ENCODE data around the gene EMD.
"Not testable (repeated sequence)": the region's sequence is repeated elsewhere in the genome, so short reads cannot be mapped to it uniquely, and the experiment has no call there.

Gene EMD

GRCh38 chrX:154378799-154379568 is at the start of gene EMD:
Gene EMD (plus strand): TSS chrX:154379295. CDS start chrX:154379485, 190 bp downstream.
- DNase-seq = peak; percentile 92 to 97

- DNase-seq = no peak
Measured at GRCh38 chrX:154332561-154332960, 46.5 kb upstream of the EMD start.

GRCh38 chrX:154333116-154333515 is 46.0 kb upstream of the EMD start:
- no peak for DNase-seq

GRCh38 chrX:154333837-154334271 is 45.2 kb upstream of the EMD start:
- no peak for DNase-seq

GRCh38 chrX:154334496-154334895 is 44.6 kb upstream of the EMD start:
- no peak for DNase-seq

GRCh38 chrX:154341399-154342298 is 37.4 kb upstream of the EMD start:
- not testable (repeated sequence) for DNase-seq

- not testable (repeated sequence) for DNase-seq
Measured at GRCh38 chrX:154343063-154343462, 36.0 kb upstream of the EMD start.

GRCh38 chrX:154343620-154344019 is 35.5 kb upstream of the EMD start:
- not testable (repeated sequence) for DNase-seq

GRCh38 chrX:154348114-154348531 is 31.0 kb upstream of the EMD start:
- no peak for DNase-seq

GRCh38 chrX:154348646-154349358 is 30.3 kb upstream of the EMD start:
- DNase-seq = no peak

GRCh38 chrX:154349359-154349935 is 29.6 kb upstream of the EMD start:
- DNase-seq = no peak

- DNase-seq = no peak
Measured at GRCh38 chrX:154349979-154350378, 29.1 kb upstream of the EMD start.

GRCh38 chrX:154350429-154351182 is 28.5 kb upstream of the EMD start:
- no peak for DNase-seq

- no peak for DNase-seq
Measured at GRCh38 chrX:154351183-154352011, 27.7 kb upstream of the EMD start.

- DNase-seq = no peak
Measured at GRCh38 chrX:154352012-154352401, 27.1 kb upstream of the EMD start.

GRCh38 chrX:154352466-154352865 is 26.6 kb upstream of the EMD start:
- no peak for DNase-seq

- no peak for DNase-seq
Measured at GRCh38 chrX:154353172-154353843, 25.8 kb upstream of the EMD start.

- DNase-seq = no peak
Measured at GRCh38 chrX:154354013-154354412, 25.1 kb upstream of the EMD start.

GRCh38 chrX:154354516-154354915 is 24.6 kb upstream of the EMD start:
- DNase-seq = no peak

GRCh38 chrX:154355094-154355775 is 23.9 kb upstream of the EMD start:
- DNase-seq = no peak

Measured in stimulated activated CD4-positive, alpha-beta T cell treated with anti-CD3 and anti-CD28 coated beads, Interleukin-4, amount 100 ng/mL, for 4 hours (primary cell).